22Rv1 (cell line): ENCODE measurements around the gene TRMT112.

Experiments used
- CTCF ChIP-seq: fragments of 450-650 bp; IDR thresholded peaks from 2 replicates; pipeline ENCODE4 v1.5.1; 2017; ENCODE audit warnings: mild to moderate bottlenecking
- ZFX ChIP-seq: fragments of 450-650 bp; IDR thresholded peaks from 2 replicates; pipeline ENCODE4 v1.6.1; 2017; ENCODE audit warnings: antibody characterized with exemption, borderline replicate concordance

- no peak for TF ChIP-seq CTCF
- TF ChIP-seq ZFX = no peak
Observed at GRCh38 chr11:64291752-64292459, 25.5 kb downstream of the TRMT112 start.
